Posterior cingulate gyrus (tissue), 11 donors: ENCODE measurements around the gene TUBGCP5.
A peak's percentile ranks its signal among the peaks of the same experiment; 100 is the strongest.

Experiments used
- DNase-seq, 10 donors: peaks; one replicate each; pipeline versions ENCODE4 v3.0.0 to v3.0.0-alpha.2; 2020 to 2021; ENCODE audit warnings: mixed read lengths in 3 of 10
- intact Hi-C: fragments of 100-400 bp; cut with DNase I; formaldehyde crosslinking; loops from one replicate; pipeline ENCODE4 v1.15.1; 2023

The TUBGCP5 gene

DNA sequence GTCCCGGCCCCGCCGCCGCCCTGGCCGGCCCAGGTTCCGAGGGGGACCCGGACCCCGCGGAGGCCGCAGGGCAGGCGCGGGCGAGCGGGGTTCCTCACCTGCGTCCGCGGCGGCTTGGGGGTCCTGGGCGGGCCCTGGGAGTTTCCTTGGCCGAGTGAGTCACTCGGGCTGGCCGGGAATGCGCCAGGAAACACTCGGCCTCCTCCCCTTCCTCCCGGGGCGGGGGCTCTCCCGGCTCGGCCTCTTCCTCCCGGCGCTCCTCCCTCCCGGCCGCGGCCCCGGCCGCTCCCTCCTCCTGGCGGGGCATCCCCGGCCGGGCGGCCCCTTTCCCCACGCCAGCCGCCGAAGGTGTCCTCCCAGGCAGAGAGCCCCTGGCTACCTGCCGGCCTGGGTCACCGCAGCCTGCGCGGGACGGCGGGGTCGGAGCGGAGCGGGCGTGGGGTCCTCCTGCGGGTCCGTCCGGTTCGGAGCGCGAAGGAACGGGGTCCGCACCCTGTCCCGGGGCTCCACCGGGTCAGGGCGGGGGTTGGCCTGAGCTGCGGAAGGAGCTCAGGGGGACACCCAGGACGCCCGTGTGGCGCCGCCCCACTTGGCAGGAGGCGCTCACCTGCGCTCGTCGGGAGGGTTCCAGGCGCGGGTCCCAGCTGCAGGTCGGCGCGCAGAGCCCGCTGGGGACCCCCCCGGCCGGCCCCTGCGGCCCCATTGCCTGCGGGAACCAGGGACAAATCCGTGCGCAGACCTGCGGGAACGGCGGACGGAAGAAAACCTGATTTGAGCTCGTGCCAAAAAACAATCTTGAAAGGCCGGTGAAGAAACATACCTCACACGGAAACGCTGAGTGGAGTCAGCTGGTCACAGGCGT is 58.9 kb downstream of the TUBGCP5 start, which contains the start of gene CYFIP1:
Gene CYFIP1 (minus strand): TSS at position 180 of the 862 bp plus-strand sequence. CDS start 33,083 bp downstream, outside the sequence.
- intact Hi-C loops = no loop called here
- DNase-seq = peak in 9 of 10 donors; percentile 51 to 95 (median 62)

GRCh38 chr15:22979238-22980188 is 59.9 kb downstream of the TUBGCP5 start:
- peak in 8 of 10 donors; percentile 43 to 92 (median 58) for DNase-seq
- intact Hi-C loops = no loop called here

- peak in 3 of 10 donors; percentile 72 to 89 (median 80) for DNase-seq
- intact Hi-C loops = no loop called here
These were observed 60.6 kb downstream of the TUBGCP5 start for GRCh38 chr15:22978691-22979237.

DNA sequence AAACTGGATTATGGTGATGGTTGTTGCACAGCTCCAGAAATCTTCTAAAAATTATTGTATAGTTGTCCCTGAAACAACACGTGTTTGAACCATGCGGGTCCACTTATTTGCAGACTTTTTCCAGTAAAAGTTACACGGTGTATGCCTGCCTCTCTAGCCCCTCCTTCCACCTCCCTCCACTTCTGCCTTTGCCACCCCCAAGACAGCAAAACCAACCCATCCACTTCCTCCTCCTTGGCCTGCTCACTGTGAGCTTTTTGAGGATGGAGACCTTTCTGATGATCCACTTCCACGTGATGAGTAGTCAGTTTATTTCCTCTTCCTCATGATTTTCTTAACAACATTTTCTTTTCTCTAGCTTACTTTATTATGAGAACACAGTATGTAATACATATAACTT is 64.6 kb downstream of the TUBGCP5 start:
- DNase-seq = peak in 2 of 10 donors; percentile 47 to 51

DNA sequence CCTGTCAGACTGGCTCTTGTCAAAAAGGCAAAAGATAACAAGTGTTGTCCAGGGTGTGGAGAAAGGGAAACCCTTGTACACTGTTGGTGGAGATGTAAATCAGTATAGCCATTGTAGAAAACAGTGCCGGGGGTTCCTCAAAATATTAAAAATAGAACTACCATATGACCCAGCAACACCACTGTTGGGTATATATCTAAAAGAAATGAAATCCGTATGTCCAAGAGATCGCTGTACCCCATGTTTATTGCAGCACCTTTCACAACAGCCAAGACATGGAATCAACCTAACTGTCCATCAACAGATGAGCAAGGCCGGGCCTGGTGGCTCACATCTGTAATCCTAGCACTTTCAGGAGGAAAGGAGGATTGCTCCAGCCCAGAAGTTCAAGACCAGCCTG is 65.4 kb downstream of the TUBGCP5 start:
- DNase-seq = peak in 2 of 10 donors; percentile 37 to 42
- intact Hi-C loops = no loop called here

More for the DNA sequence above, 64.6 kb downstream of the TUBGCP5 start:
- intact Hi-C loops = no loop called here

DNA sequence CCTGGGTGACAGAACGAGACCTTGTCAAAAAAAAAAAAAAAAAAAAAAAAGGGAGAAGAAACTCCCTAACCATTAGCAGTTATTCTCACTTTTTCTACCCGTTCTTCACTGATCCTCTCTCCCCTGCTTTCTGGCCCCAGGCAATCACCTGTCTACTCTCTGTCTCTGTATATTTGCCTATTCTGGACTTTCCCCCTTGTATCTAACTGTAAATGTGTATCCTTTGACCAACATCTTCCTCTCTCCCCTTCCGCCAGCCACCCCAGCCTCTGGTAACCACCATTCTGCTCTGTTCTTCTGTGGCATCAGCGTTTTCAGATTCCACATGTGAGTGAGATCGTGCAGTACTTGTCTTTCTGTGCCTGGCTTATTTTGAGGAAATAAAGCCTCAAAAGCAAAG is 66.1 kb downstream of the TUBGCP5 start:
- DNase-seq = peak in 2 of 10 donors; percentile 16 to 41
- intact Hi-C loops = no loop called here

DNA sequence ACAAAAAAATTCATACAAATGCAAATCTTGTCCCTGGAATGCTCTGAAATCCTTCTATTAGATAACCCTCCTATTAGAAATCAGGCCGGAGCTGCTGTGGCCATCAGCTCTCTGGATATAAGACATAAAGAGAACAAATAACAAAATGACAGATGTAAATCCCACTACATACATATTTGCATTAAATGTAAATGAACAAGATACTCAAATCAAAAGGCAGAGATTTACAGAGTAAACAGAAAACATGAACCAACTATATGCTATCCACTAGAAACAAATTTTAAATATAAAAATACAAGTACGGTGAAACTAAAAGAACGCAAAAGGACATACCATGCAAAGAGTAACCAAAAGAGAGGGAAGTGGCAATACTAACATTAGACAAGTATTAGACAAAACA is 69.9 kb downstream of the TUBGCP5 start:
- intact Hi-C loops = no loop called here
- no peak for DNase-seq

DNA sequence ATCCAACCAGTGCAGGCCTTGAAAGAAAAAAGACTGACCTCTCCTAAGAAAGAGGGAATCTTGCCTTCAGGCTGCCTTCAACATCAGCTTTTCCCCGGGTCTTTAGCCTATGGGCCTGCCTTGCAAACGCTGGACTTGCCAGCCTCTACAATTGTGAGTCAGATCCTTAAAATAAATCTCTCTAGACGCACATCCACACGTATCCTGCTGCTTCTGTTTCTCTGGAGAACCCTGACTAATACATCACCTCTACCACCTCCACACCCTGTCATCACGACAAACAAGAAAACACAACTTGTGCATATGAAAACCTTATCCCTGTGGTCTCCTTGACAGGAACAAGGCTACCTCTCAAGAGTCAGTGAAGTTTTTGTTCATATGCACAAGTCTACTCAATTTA is 71.0 kb downstream of the TUBGCP5 start:
- peak in 1 of 10 donors; percentile 51 for DNase-seq
- intact Hi-C loops = no loop called here

- DNase-seq = peak in 2 of 10 donors; percentile 48 to 55
- intact Hi-C loops = no loop called here
These were observed 72.1 kb downstream of the TUBGCP5 start for GRCh38 chr15:22967084-22967770.

DNA sequence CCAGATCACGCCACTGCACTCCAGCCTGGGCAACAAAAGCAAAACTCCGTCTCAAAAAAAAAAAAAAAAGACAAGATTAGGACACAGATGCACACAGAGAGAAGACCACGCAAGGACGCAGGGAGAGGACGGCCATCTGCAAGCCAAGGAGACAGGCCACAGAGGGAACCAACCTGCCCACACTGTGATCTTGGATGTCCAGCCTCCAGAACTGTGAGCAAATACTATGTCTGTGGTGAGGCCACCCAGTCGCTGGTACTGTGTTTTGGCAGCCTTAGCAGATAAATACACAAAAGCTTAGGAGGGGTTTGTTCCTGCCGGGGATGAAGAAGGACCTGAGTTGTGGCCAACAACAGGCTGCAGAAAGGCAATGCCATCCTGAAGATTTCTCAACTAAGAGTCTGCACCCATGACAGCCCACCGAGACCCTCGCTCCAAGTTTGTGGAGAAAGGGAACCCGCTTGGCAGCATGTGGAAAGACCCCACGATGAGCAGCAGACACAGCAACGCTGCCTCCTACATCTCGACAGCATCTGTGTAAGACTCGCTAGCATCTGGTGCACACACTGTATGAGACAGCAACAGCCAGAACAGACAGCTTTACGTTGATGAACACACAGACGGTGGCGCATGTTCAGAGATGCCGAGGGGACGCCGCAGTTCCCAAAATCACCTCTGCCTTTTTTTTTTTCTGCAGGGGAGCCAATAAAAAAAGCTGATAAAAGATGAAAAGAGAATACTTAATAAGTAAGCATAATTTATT is 72.9 kb downstream of the TUBGCP5 start:
- peak in 3 of 10 donors; percentile 75 to 82 (median 79) for DNase-seq
- intact Hi-C loops = no loop called here

GRCh38 chr15:22963641-22964040 is 75.7 kb downstream of the TUBGCP5 start:
- intact Hi-C loops = no loop called here
- peak in 3 of 10 donors; percentile 62 to 76 (median 75) for DNase-seq

GRCh38 chr15:22962611-22963010 is 76.8 kb downstream of the TUBGCP5 start:
- DNase-seq = peak in 2 of 10 donors; percentile 1 to 24
- intact Hi-C loops = no loop called here

- intact Hi-C loops = no loop called here
- peak in 2 of 10 donors; percentile 14 to 46 for DNase-seq
These were observed 77.6 kb downstream of the TUBGCP5 start for GRCh38 chr15:22961762-22962161.

DNA sequence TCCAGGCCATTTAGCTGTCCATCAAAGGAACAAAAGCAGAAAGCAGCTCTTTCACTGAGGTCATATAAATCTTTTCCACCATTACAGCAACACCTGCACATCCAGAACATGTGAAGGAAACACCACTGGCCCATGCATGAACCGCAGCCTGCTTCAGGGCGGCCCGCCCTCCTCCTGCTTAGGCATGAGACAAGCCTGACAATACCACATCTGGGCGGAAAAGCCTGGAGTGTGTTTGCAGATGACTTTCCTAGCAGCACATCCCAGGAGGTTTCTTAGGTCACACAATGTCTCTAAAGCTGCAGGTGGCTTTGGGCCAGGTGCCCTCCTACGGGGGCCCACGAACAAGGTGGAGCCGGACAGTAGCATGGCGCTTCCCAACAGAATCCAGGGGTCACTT is 78.8 kb downstream of the TUBGCP5 start:
- DNase-seq = peak in 2 of 10 donors; percentile 21 to 52
- intact Hi-C loops = no loop called here

DNA sequence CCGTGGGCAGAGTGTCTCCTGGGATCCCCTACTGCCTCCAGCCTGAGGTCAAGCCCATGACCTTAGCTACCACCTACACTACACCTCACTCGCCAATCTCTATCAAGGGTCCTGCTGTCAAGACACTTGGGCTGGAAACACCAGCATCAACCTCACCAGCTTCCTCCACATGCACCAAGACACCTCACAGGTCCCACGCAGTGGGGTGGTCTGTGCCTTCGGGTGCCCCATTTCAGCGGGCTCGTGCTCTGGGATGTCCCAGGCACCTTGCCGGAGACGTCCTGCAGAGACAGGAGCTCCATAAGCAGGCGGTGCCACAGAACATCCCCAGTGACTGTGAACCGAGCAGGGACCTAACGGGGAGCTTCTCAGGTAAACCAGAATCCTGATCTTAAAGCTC is 79.2 kb downstream of the TUBGCP5 start:
- peak in 2 of 10 donors; percentile 45 to 78 for DNase-seq
- intact Hi-C loops = no loop called here

- intact Hi-C loops = no loop called here
- DNase-seq = peak in 2 of 10 donors; percentile 51 to 82
These were observed 79.9 kb downstream of the TUBGCP5 start for GRCh38 chr15:22959321-22960101.

DNA sequence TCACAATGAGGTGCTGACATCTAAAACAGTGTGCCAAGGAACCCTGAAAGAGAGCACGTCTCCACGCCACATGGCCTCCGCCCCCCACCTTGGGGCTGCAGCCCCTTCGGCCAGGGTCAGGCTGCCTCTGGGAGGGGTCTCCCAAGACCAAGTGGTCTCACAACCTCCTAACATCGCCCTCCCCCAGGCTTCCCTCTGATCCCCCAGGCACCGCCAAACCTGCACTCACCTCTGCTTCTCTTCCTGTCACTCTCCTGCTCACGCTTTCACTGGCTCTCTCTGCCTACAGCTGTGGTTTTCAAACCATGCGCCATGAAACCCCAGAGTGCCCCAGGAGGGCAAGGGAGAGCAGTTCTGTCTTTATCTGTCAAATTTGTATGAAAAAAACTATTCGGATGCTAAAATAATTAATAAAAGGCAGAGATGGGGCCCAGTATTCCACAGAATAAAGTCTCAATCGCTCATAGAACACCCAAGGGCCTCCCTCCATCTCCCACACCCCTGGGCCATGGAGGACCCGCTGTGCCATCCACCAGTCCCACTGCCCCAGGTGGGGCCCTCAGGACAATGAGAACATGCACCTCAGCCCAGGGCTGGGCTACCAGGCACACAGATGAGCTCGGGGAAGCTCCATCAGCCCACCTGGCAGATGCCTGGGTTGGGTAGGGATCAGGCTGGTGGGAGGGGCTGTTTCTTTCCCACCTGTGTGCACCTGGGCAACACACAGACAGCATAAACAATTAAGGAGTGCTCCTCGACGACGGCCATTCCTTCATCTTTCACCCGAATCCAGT is 80.7 kb downstream of the TUBGCP5 start:
- intact Hi-C loops = no loop called here
- DNase-seq = peak in 3 of 10 donors; percentile 3 to 67 (median 34)

- DNase-seq = peak in 4 of 10 donors; percentile 32 to 91 (median 82)
- intact Hi-C loops = no loop called here
These were observed 82.5 kb downstream of the TUBGCP5 start for GRCh38 chr15:22956978-22957260.
